ENCODE measurements around the gene ANKMY1. TPM values are rescaled to one million over a fixed set of nuclear protein-coding genes. Genes with fewer than 3 reads are reported as not detected.

The ANKMY1 gene
- total and polyA plus RNA-seq, 2 of the 13 experiments (the other 11 are each of a cell fraction or from before 2014, with no cell fraction given): 11.7 to 18.8 TPM

DNA sequence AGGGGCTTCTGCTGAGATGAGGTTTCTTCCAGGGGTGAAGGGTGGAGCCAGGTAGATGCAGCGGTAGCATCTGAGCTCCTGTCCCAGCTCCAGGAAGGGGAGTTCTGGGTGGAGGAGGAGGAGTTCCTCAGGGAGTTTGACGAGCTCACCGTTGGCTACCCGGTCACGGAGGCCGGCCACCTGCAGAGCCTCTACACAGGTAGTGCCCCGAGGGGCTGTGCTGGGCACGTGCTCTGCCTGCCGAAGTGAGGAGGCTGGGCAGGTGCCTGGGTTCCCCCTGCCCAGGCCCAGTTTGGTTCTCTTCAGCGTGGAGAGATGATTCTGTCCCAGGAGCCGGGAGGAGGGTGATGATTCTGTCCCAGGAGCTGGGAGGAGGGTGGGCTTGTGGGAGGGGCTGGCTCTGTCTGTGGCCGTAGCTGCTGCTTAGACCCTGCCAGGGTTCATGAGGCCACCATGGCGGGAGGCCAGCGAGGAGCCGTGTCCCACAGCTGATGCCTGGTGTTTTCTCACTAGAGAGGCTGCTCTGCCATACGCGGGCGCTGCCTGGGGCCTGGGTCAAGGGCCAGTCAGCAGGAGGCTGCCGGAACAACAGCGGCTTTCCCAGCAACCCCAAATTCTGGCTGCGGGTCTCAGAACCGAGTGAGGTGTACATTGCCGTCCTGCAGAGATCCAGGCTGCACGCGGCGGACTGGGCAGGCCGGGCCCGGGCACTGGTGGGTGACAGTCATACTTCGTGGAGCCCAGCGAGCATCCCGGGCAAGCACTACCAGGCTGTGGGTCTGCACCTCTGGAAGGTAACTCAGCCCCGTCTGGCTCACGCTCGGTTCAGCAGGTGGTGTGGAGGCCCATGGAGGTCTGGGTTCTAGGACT is 37.0 kb upstream of the ANKMY1 start (continued):
- TF ChIP-seq, protein P1, sequence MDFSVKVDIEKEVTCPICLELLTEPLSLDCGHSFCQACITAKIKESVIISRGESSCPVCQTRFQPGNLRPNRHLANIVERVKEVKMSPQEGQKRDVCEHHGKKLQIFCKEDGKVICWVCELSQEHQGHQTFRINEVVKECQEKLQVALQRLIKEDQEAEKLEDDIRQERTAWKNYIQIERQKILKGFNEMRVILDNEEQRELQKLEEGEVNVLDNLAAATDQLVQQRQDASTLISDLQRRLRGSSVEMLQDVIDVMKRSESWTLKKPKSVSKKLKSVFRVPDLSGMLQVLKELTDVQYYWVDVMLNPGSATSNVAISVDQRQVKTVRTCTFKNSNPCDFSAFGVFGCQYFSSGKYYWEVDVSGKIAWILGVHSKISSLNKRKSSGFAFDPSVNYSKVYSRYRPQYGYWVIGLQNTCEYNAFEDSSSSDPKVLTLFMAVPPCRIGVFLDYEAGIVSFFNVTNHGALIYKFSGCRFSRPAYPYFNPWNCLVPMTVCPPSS (IDR thresholded peaks at IDR 0.05): no peak
- TF ChIP-seq, protein P2, sequence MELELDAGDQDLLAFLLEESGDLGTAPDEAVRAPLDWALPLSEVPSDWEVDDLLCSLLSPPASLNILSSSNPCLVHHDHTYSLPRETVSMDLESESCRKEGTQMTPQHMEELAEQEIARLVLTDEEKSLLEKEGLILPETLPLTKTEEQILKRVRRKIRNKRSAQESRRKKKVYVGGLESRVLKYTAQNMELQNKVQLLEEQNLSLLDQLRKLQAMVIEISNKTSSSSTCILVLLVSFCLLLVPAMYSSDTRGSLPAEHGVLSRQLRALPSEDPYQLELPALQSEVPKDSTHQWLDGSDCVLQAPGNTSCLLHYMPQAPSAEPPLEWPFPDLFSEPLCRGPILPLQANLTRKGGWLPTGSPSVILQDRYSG (CRISPR knock-in tag; IDR thresholded peaks at IDR 0.05): no peak
- no peak for TF ChIP-seq ZNF124 (CRISPR knock-in tag; IDR thresholded peaks at IDR 0.05)

DNA sequence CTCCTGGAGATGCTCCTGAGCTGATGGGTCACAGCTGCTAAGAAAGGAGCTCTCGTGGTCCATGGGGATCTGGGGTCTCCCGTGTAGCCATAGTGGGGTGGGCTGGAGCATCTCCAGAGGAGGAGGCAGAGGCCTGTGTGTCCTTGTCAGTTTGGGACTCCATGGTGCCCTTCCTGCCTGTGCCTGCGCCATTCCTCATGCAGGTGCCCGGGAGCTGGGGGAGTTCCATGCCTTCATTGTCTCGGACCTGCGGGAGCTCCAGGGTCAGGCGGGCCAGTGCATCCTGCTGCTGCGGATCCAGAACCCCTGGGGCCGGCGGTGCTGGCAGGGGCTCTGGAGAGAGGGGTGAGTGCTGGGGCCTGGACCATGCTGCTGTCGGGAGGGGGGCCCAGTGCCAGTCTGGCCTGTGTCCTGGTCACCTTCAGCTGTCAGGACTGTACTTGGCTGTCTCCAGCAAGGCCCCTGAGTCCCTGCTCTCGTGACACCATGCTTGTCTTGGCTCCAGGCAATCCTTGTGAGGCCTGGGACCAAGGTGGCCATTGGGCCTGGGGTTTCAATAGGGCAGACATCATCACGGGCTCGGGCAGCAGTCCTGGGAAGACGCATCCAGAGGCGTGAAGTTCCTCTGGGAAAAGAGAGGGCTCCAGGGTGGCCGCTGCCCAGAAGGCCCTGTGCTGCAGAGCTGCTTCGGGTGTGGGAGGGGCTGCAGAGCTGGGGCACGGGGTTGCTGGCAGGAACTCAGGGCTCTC is 36.1 kb upstream of the ANKMY1 start:
- Histone ChIP-seq H3K27me3 (ENCODE audit: control insufficient read depth in 1 of 2, insufficient read depth in 2 of 2, low read length in 2 of 2) (no peaks in the 10 kb centered on the region), H2AFZ (ENCODE audit: low read length) (no peak overlapping the region), H3K9me3 (ENCODE audit: low read length) (no peaks in the 10 kb centered on the region), H3K79me2 (ENCODE audit: insufficient read depth, low read length) (peaks cover 13% of the 10 kb centered on the region), H3K27ac (ENCODE audit: extremely low read length, insufficient read depth, low read length) (no peak overlapping the region), H3K9ac (ENCODE audit: insufficient read depth, low read depth, low read length) (no peak overlapping the region), H3K4me3 (replicated peaks in 1 of 3; ENCODE audit: insufficient read depth in 1 of 3, low read depth in 2 of 3, low read length in 3 of 3) (no peak overlapping the region), H3K4me2 (ENCODE audit: low read depth, low read length) (no peak overlapping the region), H4K20me1 (ENCODE audit: insufficient read depth, low read length) (no peaks in the 10 kb centered on the region), H3K4me1 (ENCODE audit: insufficient read depth, low read length) (peaks cover 36% of the 10 kb centered on the region), H3K36me3 (replicated peaks in 1 of 2; ENCODE audit: control insufficient read depth in 1 of 2, insufficient read depth in 2 of 2, low read length in 2 of 2) (peaks cover 25 to 45% of the 10 kb centered on the region in 2 experiments)
- no peak for FAIRE-seq
- intact Hi-C loops (cut with micrococcal nuclease; ENCODE audit: unreplicated experiment) (no loop called here), in situ Hi-C loops (cut with HindIII; ENCODE audit: extremely low pct_ligation_motif_present, low pct_unique_long_range_greater_than_20kb) (no loop called here)
- BruUV-seq (replicated peaks): no TSS peak
- 98% methylated on average over 10 of the region's 19 CpGs for WGBS (ENCODE audit: low lambda C conversion rate)
- ChIA-PET CTCF (ENCODE audit: low intra/inter-chr PET ratio, low total read pairs) (no interaction called here), POLR2A (interaction anchor here (0.7 to 1.1 kb wide), 2 partner anchors 10 to 12 kb away, joined by 3 to 4 read pairs; no protein-coding TSS in a partner anchor)
- ATAC-seq: no peak
- DNase-seq (ENCODE audit: low spot score): no peak
- TF ChIP-seq TEAD3 (CRISPR knock-in tag; optimal IDR thresholded peaks at IDR 0.05; ENCODE audit: borderline replicate concordance): no peak
- TF ChIP-seq AGO2 (optimal IDR thresholded peaks at IDR 0.05; ENCODE audit: low read depth, low read length): peak; percentile 10
- TF ChIP-seq MTA3 (CRISPR knock-in tag; IDR thresholded peaks at IDR 0.05): no peak
- TF ChIP-seq, protein P3, sequence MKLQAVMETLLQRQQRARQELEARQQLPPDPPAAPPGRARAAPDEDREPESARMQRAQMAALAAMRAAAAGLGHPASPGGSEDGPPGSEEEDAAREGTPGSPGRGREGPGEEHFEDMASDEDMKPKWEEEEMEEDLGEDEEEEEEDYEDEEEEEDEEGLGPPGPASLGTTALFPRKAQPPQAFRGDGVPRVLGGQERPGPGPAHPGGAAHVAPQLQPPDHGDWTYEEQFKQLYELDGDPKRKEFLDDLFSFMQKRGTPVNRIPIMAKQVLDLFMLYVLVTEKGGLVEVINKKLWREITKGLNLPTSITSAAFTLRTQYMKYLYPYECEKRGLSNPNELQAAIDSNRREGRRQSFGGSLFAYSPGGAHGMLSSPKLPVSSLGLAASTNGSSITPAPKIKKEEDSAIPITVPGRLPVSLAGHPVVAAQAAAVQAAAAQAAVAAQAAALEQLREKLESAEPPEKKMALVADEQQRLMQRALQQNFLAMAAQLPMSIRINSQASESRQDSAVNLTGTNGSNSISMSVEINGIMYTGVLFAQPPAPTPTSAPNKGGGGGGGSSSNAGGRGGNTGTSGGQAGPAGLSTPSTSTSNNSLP (IDR thresholded peaks at IDR 0.05; ENCODE audit: low read depth, low read length): no peak
- TF ChIP-seq NFKB2 (CRISPR knock-in tag; IDR thresholded peaks at IDR 0.05; ENCODE audit: borderline replicate concordance): peak; percentile 33; the same call in 1 of the 2 replicates
- TF ChIP-seq CBX2 (IDR thresholded peaks at IDR 0.05; ENCODE audit: low read depth, low read length): no peak
- no peak for TF ChIP-seq CBX2 (CRISPR knock-in tag; IDR thresholded peaks at IDR 0.05; ENCODE audit: low read depth)
- no peak for TF ChIP-seq ZNF674 (CRISPR knock-in tag; IDR thresholded peaks at IDR 0.05; ENCODE audit: low read depth)
- TF ChIP-seq MYC (CRISPR knock-in tag; IDR thresholded peaks at IDR 0.05; ENCODE audit: borderline replicate concordance): 0 out of 2 replicates have a peak, but pooled peaks have one; percentile 20

Measured in HepG2 (cell line).